Epithelial cell of proximal tubule (primary cell): Measurements from ENCODE around the gene DYNLT2B. TPM values are rescaled to one million over a fixed set of nuclear protein-coding genes. Genes with fewer than 3 reads are reported as not detected.

Source experiments
- DNase-seq: peaks from one replicate; pipeline ENCODE4 v3.0.0-alpha.2; 2011; ENCODE audit warnings: low read depth
- H3K4me3 ChIP-seq: 2 replicates; pipeline ENCODE4 v1.5.1; 2011; ENCODE audit warnings: low read depth, mild to moderate bottlenecking, low read length
- CTCF ChIP-seq: conservative IDR thresholded peaks from 2 replicates; pipeline ENCODE4 v1.5.1; 2012; ENCODE audit warnings: low read depth, mild to moderate bottlenecking, low read length
- total RNA-seq: library from RNA; depleted of rRNA; stranded (reverse); fragments of >200 nt; gene quantifications from 2 replicates; pipeline ENCODE4 v1.2.3, GENCODE V29; 2015

DYNLT2B gene
- total RNA-seq, 1 donor from 2014 or later, result 33.2 TPM

GRCh38 chr3:196270499-196270898, 47.5 kb downstream of the DYNLT2B start:
- DNase-seq, result no peak
- no peak overlapping the region for H3K4me3 ChIP-seq
- TF ChIP-seq CTCF, result no peak

GRCh38 chr3:196268284-196269163, 49.5 kb downstream of the DYNLT2B start:
- no peak overlapping the region for H3K4me3 ChIP-seq
- TF ChIP-seq CTCF, result no peak
- DNase-seq, result no peak

GRCh38 chr3:196263819-196264218, 54.2 kb downstream of the DYNLT2B start:
- DNase-seq, result no peak

GRCh38 chr3:196260784-196261183, 57.3 kb downstream of the DYNLT2B start:
- no peak overlapping the region for H3K4me3 ChIP-seq
- DNase-seq, result no peak
- TF ChIP-seq CTCF, result no peak

More at GRCh38 chr3:196263819-196264218, 54.2 kb downstream of the DYNLT2B start:
- no peak overlapping the region for H3K4me3 ChIP-seq
- no peak for TF ChIP-seq CTCF

GRCh38 chr3:196255776-196256175, 62.3 kb downstream of the DYNLT2B start:
- TF ChIP-seq CTCF, result no peak
- H3K4me3 ChIP-seq, result no peak overlapping the region
- DNase-seq, result no peak

- no peak overlapping the region for H3K4me3 ChIP-seq
- no peak for TF ChIP-seq CTCF
- no peak for DNase-seq
Observed at GRCh38 chr3:196254376-196255283, 63.4 kb downstream of the DYNLT2B start.
